GM12874 (cell line): Measurements from ENCODE around the gene RHBDL1.

Experiments
- CTCF ChIP-seq: IDR thresholded peaks from 2 replicates; pipeline ENCODE4 v1.5.1; 2011; ENCODE audit warnings: low read depth, mild to moderate bottlenecking, control low read depth, low read length, moderate library complexity; ENCODE audit not compliant: insufficient read depth

RHBDL1 gene

GRCh38 chr16:692356-693108, 17.1 kb downstream of the RHBDL1 start:
- TF ChIP-seq CTCF: no peak

- TF ChIP-seq CTCF: no peak
Observed at GRCh38 chr16:693364-693763, 17.9 kb downstream of the RHBDL1 start.

GRCh38 chr16:693766-694165, 18.3 kb downstream of the RHBDL1 start:
- TF ChIP-seq CTCF: no peak

GRCh38 chr16:694187-694862, 18.9 kb downstream of the RHBDL1 start:
- TF ChIP-seq CTCF: no peak

GRCh38 chr16:694863-695354, 19.4 kb downstream of the RHBDL1 start:
- TF ChIP-seq CTCF: no peak

GRCh38 chr16:695355-696089, 20.1 kb downstream of the RHBDL1 start:
- no peak for TF ChIP-seq CTCF
